Measurements from ENCODE around the gene TRAF3. TPM values are rescaled to one million over a fixed set of nuclear protein-coding genes. Genes with fewer than 3 reads are reported as not detected.

TRAF3 gene
- total RNA-seq, 6 experiments from 2014 or later: 19.9 to 28.8 (median 22.6) TPM

DNA sequence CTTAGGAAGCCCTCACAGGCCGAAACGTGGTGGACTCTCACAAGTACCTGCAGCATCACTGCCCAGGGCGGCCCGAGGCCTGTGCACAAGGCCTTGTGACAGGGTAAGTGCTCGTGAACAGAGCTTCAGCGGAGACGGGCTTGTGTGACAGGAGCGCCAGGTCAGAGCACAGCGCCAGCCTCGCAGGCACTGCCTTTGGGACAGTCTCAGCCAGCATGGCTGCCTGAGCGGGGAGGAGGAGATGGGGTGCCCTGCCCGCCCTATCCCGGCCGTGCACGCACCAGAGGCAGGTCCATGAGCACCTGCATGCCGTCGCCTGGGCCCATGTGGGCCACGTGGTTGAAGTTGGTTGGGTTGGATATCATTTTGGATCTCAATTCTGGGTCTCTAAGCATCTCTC, 162.1 kb downstream of the TRAF3 start:
- Mint-ChIP-seq H3K4me3 (no peak overlapping the region), H3K4me1 (ENCODE audit: low read depth) (no peaks in the 10 kb centered on the region), H3K27ac (no peak overlapping the region), H3K9me3 (no peaks in the 10 kb centered on the region), H3K36me3 (ENCODE audit: low read depth) (peaks cover 19% of the 10 kb centered on the region), H3K27me3 (ENCODE audit: insufficient read depth) (peaks cover 13% of the 10 kb centered on the region)
- no peak for DNase-seq
- no peak for TF ChIP-seq CTCF (IDR thresholded peaks at IDR 0.05)

GRCh38 chr14:102939820-102940561, 162.7 kb downstream of the TRAF3 start:
- H3K27ac Mint-ChIP-seq: no peak overlapping the region
- H3K9me3 Mint-ChIP-seq: no peaks in the 10 kb centered on the region
- no peak for DNase-seq
- H3K36me3 Mint-ChIP-seq (ENCODE audit: low read depth): peaks cover 15% of the 10 kb centered on the region
- no peak overlapping the region for H3K4me3 Mint-ChIP-seq
- no peak for TF ChIP-seq CTCF (IDR thresholded peaks at IDR 0.05)
- H3K27me3 Mint-ChIP-seq (ENCODE audit: insufficient read depth): peaks cover 8% of the 10 kb centered on the region
- H3K4me1 Mint-ChIP-seq (ENCODE audit: low read depth): no peaks in the 10 kb centered on the region

DNA sequence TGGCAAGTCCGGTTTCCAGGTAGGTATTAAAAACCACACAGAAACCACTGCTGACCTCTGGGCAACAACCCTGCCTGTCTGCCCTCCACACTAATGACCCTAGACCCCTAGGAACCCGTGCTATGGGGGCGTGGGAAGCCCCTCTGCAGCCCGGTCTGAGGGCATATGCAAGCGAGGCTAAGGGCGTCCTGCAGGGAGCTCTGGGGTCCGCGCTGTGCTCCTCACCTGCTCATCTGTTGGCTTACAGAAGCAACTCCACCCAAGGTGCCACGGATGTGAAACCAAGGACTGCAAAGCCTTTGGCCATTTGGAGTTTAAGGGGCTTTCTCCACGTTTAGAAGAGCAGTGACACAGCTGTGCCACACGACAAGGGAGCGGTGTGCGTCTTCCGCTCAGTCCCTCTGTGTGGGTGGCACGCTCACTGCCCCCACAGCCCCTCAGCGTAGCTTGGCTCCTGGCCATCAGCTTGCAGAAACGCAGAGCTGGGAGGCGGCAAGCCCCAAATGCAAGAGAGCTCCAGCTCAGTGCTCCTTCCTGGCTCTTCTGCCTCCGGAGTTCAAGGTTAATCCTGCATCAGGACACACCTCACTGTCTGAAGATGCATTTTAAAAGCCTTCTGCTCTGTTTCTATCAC, 163.6 kb downstream of the TRAF3 start:
- no peak overlapping the region for H3K27ac Mint-ChIP-seq
- no peaks in the 10 kb centered on the region for H3K4me1 Mint-ChIP-seq (ENCODE audit: low read depth)
- H3K27me3 Mint-ChIP-seq (ENCODE audit: insufficient read depth): peaks cover 8% of the 10 kb centered on the region
- no peak overlapping the region for H3K4me3 Mint-ChIP-seq
- H3K9me3 Mint-ChIP-seq: no peaks in the 10 kb centered on the region
- no peak for TF ChIP-seq CTCF (IDR thresholded peaks at IDR 0.05)
- no peak for DNase-seq
- peaks cover 24% of the 10 kb centered on the region for H3K36me3 Mint-ChIP-seq (ENCODE audit: low read depth)

GRCh38 chr14:102941419-102942011, 164.3 kb downstream of the TRAF3 start:
- DNase-seq: no peak

DNA sequence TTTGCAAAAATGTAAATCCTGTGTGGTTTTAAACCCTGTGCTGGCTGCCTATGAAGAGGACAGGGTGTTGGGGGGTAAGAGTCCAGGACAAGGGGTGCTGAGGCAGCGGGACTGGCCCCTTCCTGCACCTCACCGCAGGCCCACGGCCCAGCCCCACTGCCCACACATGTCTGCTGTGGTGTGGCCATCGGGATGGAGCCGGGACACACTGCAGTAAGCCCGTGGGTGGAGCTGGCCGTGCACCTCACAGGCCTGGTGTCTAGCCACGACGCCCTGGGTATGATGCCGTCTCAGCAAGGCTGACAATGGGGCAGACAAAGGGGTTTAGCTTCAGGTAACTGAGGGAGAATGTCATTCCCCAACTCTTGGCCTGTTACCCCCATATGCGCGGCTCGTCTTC, 164.8 kb downstream of the TRAF3 start:
- Mint-ChIP-seq H3K9me3 (no peaks in the 10 kb centered on the region), H3K27ac (no peak overlapping the region), H3K36me3 (ENCODE audit: low read depth) (peaks cover 22% of the 10 kb centered on the region)

More at GRCh38 chr14:102941419-102942011, 164.3 kb downstream of the TRAF3 start:
- Mint-ChIP-seq H3K27me3 (ENCODE audit: insufficient read depth) (peaks cover 8% of the 10 kb centered on the region), H3K9me3 (no peaks in the 10 kb centered on the region), H3K4me1 (ENCODE audit: low read depth) (no peaks in the 10 kb centered on the region), H3K36me3 (ENCODE audit: low read depth) (peaks cover 24% of the 10 kb centered on the region), H3K4me3 (no peak overlapping the region), H3K27ac (no peak overlapping the region)
- TF ChIP-seq CTCF (IDR thresholded peaks at IDR 0.05): no peak

More for the DNA sequence above, 164.8 kb downstream of the TRAF3 start:
- peaks cover 8% of the 10 kb centered on the region for H3K27me3 Mint-ChIP-seq (ENCODE audit: insufficient read depth)
- no peak for TF ChIP-seq CTCF (IDR thresholded peaks at IDR 0.05)
- DNase-seq: no peak
- no peaks in the 10 kb centered on the region for H3K4me1 Mint-ChIP-seq (ENCODE audit: low read depth)
- H3K4me3 Mint-ChIP-seq: no peak overlapping the region
